ENCODE measurements around the gene CTNNA1. TPM values are rescaled to one million over a fixed set of nuclear protein-coding genes. Genes with fewer than 3 reads are reported as not detected.

The CTNNA1 gene
- total RNA-seq, 1 experiment from 2014 or later: 392 TPM

- POLR2A ChIA-PET: no interaction called here
- no peak overlapping the region for H3K4me3 Mint-ChIP-seq (ENCODE audit: unreplicated experiment)
- no peaks in the 10 kb centered on the region for H3K9me3 ChIP-seq
- H3K27me3 Mint-ChIP-seq (ENCODE audit: insufficient read depth, unreplicated experiment): no peaks in the 10 kb centered on the region
- DNase-seq: no peak
- no peak overlapping the region for H3K4me3 ChIP-seq (ENCODE audit: low read depth, low read length)
- H3K36me3 Mint-ChIP-seq (ENCODE audit: insufficient read depth, unreplicated experiment): no peaks in the 10 kb centered on the region
- no TSS peak for BruUV-seq (replicated peaks)
- no peak for TF ChIP-seq CTCF (IDR thresholded peaks at IDR 0.05; ENCODE audit: insufficient read depth in 1 of 2, low read depth in 1 of 2, low read length in 1 of 2, severe bottlenecking in 1 of 2, unreplicated experiment in 1 of 2)
- peaks cover 39% of the 10 kb centered on the region for H3K4me1 Mint-ChIP-seq (ENCODE audit: low read depth, unreplicated experiment)
- CTCF ChIA-PET: no interaction called here
- peaks cover 52% of the 10 kb centered on the region for H3K4me1 ChIP-seq
- H3K27ac Mint-ChIP-seq (ENCODE audit: unreplicated experiment): peak overlapping the region; percentile 11
- H3K27me3 ChIP-seq (replicated peaks; ENCODE audit: control insufficient read depth, insufficient read depth, low read length): no peaks in the 10 kb centered on the region
- no peaks in the 10 kb centered on the region for H3K9me3 Mint-ChIP-seq (ENCODE audit: unreplicated experiment)
- H3K36me3 ChIP-seq (ENCODE audit: control insufficient read depth, insufficient read depth, low read length): no peaks in the 10 kb centered on the region; the same call in 1 of the 2 replicates
- intact Hi-C loops (cut with micrococcal nuclease; ENCODE audit: unreplicated experiment): no loop called here
These were observed 31.2 kb upstream of the CTNNA1 start for GRCh38 chr5:138721979-138722378.

DNA sequence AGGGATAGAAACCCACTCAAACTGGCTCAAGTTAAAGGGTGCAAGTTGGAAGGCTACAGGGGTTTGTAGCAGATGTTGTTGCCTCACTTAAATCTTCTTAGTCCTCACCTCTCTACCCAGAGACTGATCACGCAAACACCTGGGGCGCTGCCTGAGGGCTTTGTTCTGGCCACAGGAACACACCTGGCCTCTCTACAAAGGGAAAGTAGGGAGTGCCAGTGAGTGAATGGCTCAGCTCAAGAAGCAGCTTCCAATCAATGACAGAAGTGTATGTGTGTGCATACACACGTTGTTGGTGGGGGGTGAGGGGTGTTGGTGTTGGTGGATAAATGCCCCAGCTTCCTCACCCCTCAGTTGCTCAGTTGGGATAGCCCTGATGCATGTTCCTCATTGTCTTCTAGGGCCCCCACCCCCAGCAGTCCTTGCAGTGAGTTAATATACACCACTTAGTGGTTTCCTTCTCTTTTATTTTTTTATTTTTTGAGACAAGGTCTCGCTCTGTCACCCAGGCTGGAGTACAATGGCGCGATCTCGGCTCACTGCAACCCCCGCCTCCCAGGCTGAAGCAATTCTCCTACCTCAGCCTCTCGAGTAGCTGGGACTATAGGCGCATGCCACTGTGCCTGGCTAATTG is 30.6 kb upstream of the CTNNA1 start:
- Mint-ChIP-seq H3K27ac (ENCODE audit: unreplicated experiment) (peak overlapping the region; percentile 11), H3K36me3 (ENCODE audit: insufficient read depth, unreplicated experiment) (no peaks in the 10 kb centered on the region), H3K4me1 (ENCODE audit: low read depth, unreplicated experiment) (peaks cover 39% of the 10 kb centered on the region), H3K27me3 (ENCODE audit: insufficient read depth, unreplicated experiment) (no peaks in the 10 kb centered on the region), H3K9me3 (ENCODE audit: unreplicated experiment) (no peaks in the 10 kb centered on the region), H3K4me3 (ENCODE audit: unreplicated experiment) (no peak overlapping the region)
- no peaks in the 10 kb centered on the region; the same call in 1 of the 2 replicates for H3K36me3 ChIP-seq (ENCODE audit: control insufficient read depth, insufficient read depth, low read length)
- ChIA-PET POLR2A (no interaction called here), CTCF (no interaction called here)
- peak; percentile 33 to 77 for DNase-seq
- H3K27me3 ChIP-seq (replicated peaks; ENCODE audit: control insufficient read depth, insufficient read depth, low read length): no peaks in the 10 kb centered on the region
- no peak for TF ChIP-seq CTCF (IDR thresholded peaks at IDR 0.05; ENCODE audit: insufficient read depth in 1 of 2, low read depth in 1 of 2, low read length in 1 of 2, severe bottlenecking in 1 of 2, unreplicated experiment in 1 of 2)
- no TSS peak for BruUV-seq (replicated peaks)
- no peak overlapping the region for H3K4me3 ChIP-seq (ENCODE audit: low read depth, low read length)
- no peaks in the 10 kb centered on the region for H3K9me3 ChIP-seq
- peaks cover 52% of the 10 kb centered on the region for H3K4me1 ChIP-seq
- intact Hi-C loops (cut with micrococcal nuclease; ENCODE audit: unreplicated experiment): no loop called here

GRCh38 chr5:138724470-138725146 is 28.6 kb upstream of the CTNNA1 start:
- intact Hi-C loops (cut with micrococcal nuclease; ENCODE audit: unreplicated experiment): loop anchor here (1.0 to 5.0 kb wide), 5 partner anchors 16 to 127 kb away; no protein-coding TSS in a partner anchor
- POLR2A ChIA-PET: interaction anchor here (1.1 to 1.4 kb wide), 2 partner anchors 28 to 149 kb away, joined by 7 to 10 read pairs; partner anchors contain the start of genes CTNNA1 and HSPA9
- Mint-ChIP-seq H3K9me3 (ENCODE audit: unreplicated experiment) (no peaks in the 10 kb centered on the region), H3K4me3 (ENCODE audit: unreplicated experiment) (peak overlapping the region; percentile 52), H3K27me3 (ENCODE audit: insufficient read depth, unreplicated experiment) (no peaks in the 10 kb centered on the region), H3K4me1 (ENCODE audit: low read depth, unreplicated experiment) (peaks cover 39% of the 10 kb centered on the region), H3K36me3 (ENCODE audit: insufficient read depth, unreplicated experiment) (no peaks in the 10 kb centered on the region), H3K27ac (ENCODE audit: unreplicated experiment) (peak overlapping the region; percentile 83)
- BruUV-seq (replicated peaks): no TSS peak
- H3K36me3 ChIP-seq (ENCODE audit: control insufficient read depth, insufficient read depth, low read length): no peaks in the 10 kb centered on the region; the same call in 1 of the 2 replicates
- H3K9me3 ChIP-seq: no peaks in the 10 kb centered on the region
- H3K4me1 ChIP-seq: peaks cover 52% of the 10 kb centered on the region
- H3K4me3 ChIP-seq (ENCODE audit: low read depth, low read length): no peak overlapping the region
- TF ChIP-seq CTCF (IDR thresholded peaks at IDR 0.05; ENCODE audit: insufficient read depth in 1 of 2, low read depth in 1 of 2, low read length in 1 of 2, severe bottlenecking in 1 of 2, unreplicated experiment in 1 of 2): no peak
- CTCF ChIA-PET: interaction anchor here (0.7 to 1.7 kb wide), 8 partner anchors 9 to 149 kb away, joined by 3 to 9 read pairs (median 4); partner anchors contain the start of gene HSPA9
- DNase-seq: peak; percentile 43 to 79
- no peaks in the 10 kb centered on the region for H3K27me3 ChIP-seq (replicated peaks; ENCODE audit: control insufficient read depth, insufficient read depth, low read length)
